ENCODE measurements around the gene UBL4A.
A peak's percentile ranks its signal among the peaks of the same experiment; 100 is the strongest.

Gene UBL4A

DNA sequence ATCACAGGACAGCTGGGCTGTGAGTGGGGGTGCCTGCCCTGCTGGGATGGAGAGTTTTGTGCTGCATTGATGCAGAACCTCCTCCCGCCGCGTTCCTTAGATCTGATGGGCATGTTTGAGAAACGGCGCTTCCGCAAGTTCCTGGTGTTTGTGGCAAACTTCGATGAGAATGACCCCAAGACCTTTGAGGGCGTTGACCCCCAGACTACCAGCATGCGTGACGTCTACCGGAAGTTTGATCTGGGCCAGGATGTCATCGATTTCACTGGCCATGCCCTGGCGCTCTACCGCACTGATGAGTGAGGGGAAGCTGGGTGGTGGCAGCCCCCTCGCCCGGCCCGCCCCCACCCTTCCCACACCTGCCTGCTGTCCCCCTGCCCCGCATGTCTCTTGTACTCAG, 46.6 kb downstream of the UBL4A start:
- TF ChIP-seq, protein P1, sequence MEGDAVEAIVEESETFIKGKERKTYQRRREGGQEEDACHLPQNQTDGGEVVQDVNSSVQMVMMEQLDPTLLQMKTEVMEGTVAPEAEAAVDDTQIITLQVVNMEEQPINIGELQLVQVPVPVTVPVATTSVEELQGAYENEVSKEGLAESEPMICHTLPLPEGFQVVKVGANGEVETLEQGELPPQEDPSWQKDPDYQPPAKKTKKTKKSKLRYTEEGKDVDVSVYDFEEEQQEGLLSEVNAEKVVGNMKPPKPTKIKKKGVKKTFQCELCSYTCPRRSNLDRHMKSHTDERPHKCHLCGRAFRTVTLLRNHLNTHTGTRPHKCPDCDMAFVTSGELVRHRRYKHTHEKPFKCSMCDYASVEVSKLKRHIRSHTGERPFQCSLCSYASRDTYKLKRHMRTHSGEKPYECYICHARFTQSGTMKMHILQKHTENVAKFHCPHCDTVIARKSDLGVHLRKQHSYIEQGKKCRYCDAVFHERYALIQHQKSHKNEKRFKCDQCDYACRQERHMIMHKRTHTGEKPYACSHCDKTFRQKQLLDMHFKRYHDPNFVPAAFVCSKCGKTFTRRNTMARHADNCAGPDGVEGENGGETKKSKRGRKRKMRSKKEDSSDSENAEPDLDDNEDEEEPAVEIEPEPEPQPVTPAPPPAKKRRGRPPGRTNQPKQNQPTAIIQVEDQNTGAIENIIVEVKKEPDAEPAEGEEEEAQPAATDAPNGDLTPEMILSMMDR (IDR thresholded peaks at IDR 0.05; ENCODE audit: unreplicated experiment in 3 of 3) = no peak
- no peak overlapping the region for H3K27ac Mint-ChIP-seq
- H3K36me3 Mint-ChIP-seq (ENCODE audit: low read depth) = peaks cover 27% of the 10 kb centered on the region
- no peaks in the 10 kb centered on the region for H3K27me3 Mint-ChIP-seq (ENCODE audit: low read depth)
- H3K9me3 Mint-ChIP-seq = peaks cover 15% of the 10 kb centered on the region
- peaks cover 11% of the 10 kb centered on the region for H3K4me1 Mint-ChIP-seq
- peak overlapping the region; percentile 41 to 57 (median 47) for H3K4me3 Mint-ChIP-seq

GRCh38 chrX:154437971-154438893, 48.2 kb downstream of the UBL4A start:
- Mint-ChIP-seq H3K4me3 (peak overlapping the region; percentile 92 to 95 (median 94)), H3K9me3 (peaks cover 15% of the 10 kb centered on the region), H3K36me3 (ENCODE audit: low read depth) (peaks cover 39% of the 10 kb centered on the region), H3K27ac (peak overlapping the region; percentile 84 to 92 (median 85)), H3K27me3 (ENCODE audit: low read depth) (no peaks in the 10 kb centered on the region), H3K4me1 (peaks cover 11% of the 10 kb centered on the region)
- TF ChIP-seq, protein P1 (IDR thresholded peaks at IDR 0.05; ENCODE audit: unreplicated experiment in 3 of 3) = no peak

GRCh38 chrX:154436983-154437752, 49.2 kb downstream of the UBL4A start, which contains the start of gene GDI1:
Gene GDI1, plus strand, starts transcription at chrX:154437154. Its CDS starts 101 bp downstream, at chrX:154437255.
- H3K36me3 Mint-ChIP-seq (ENCODE audit: low read depth) = peaks cover 41% of the 10 kb centered on the region
- TF ChIP-seq, protein P1 (IDR thresholded peaks at IDR 0.05; ENCODE audit: unreplicated experiment in 3 of 3) = no peak

DNA sequence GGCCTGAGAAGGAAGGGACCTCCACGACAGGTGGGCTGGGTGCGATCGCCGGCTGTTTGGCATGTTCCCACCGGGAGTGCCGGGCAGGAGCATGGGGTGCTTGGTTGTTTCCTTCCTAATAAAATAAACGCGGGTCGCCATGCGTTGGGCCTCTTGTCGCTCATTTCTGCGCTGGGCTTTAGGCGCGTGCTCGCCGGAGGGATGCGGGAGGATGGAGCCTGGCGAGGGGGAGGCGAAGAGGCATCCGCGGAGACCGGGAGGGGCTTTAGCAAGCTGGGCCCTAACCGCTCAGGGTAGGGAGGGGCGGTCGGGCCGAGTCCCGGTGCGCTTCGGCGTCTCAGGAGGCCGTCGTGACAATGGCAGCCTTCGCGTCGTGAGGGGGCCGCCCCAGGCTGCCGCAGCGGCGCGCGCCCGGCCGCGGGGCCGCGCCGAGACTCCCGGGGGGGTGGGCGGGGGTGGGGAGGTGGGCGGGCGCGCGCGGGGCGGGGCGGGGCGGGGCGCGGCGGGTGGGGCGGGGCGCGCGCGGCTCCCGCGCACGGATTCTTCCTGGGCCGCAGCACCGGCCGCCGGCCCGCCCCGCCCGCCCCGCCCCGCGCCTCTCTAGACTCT, 49.9 kb downstream of the UBL4A start:
- peaks cover 15% of the 10 kb centered on the region for H3K9me3 Mint-ChIP-seq
- peak overlapping the region; percentile 72 to 85 (median 84) for H3K27ac Mint-ChIP-seq
- peaks cover 38% of the 10 kb centered on the region for H3K36me3 Mint-ChIP-seq (ENCODE audit: low read depth)
- peak overlapping the region; percentile 80 to 90 (median 83) for H3K4me3 Mint-ChIP-seq
- peaks cover 11% of the 10 kb centered on the region for H3K4me1 Mint-ChIP-seq
- TF ChIP-seq, protein P1 (IDR thresholded peaks at IDR 0.05; ENCODE audit: unreplicated experiment in 3 of 3) = no peak
- H3K27me3 Mint-ChIP-seq (ENCODE audit: low read depth) = no peaks in the 10 kb centered on the region

More at GRCh38 chrX:154436983-154437752, 49.2 kb downstream of the UBL4A start, which contains the start of gene GDI1:
- Mint-ChIP-seq H3K27ac (peak within 1 kb of the TSS; percentile 84 to 92 (median 85)), H3K27me3 (ENCODE audit: low read depth) (no peaks in the 10 kb centered on the region), H3K4me1 (peaks cover 11% of the 10 kb centered on the region), H3K4me3 (peak within 1 kb of the TSS; percentile 92 to 95 (median 94)), H3K9me3 (peaks cover 15% of the 10 kb centered on the region)

GRCh38 chrX:154435171-154435733, 51.2 kb downstream of the UBL4A start:
- Mint-ChIP-seq H3K27me3 (ENCODE audit: low read depth) (no peaks in the 10 kb centered on the region), H3K27ac (peak overlapping the region in 1 of 3 experiments; percentile 20), H3K4me1 (peaks cover 17% of the 10 kb centered on the region), H3K4me3 (peak overlapping the region; percentile 10 to 80 (median 11)), H3K36me3 (ENCODE audit: low read depth) (peaks cover 45% of the 10 kb centered on the region), H3K9me3 (peaks cover 21% of the 10 kb centered on the region)
- TF ChIP-seq, protein P1 (IDR thresholded peaks at IDR 0.05; ENCODE audit: unreplicated experiment in 3 of 3) = no peak
